GM19438 (cell line): ENCODE measurements around the gene C20orf144.
"Not testable (repeated sequence)": the region's sequence is repeated elsewhere in the genome, so short reads cannot be mapped to it uniquely, and the experiment has no call there.

Experiments used
- ATAC-seq: cut with Tn5 transposase; IDR thresholded peaks from one replicate; pipeline ENCODE4 v1.9.1; 2021; ENCODE audit warnings: low read depth; ENCODE audit not compliant: unreplicated experiment

C20orf144 gene

GRCh38 chr20:33693289-33693688 lies 31.2 kb downstream of the C20orf144 start:
- no peak for ATAC-seq

- ATAC-seq, result no peak
These were observed 31.9 kb downstream of the C20orf144 start for GRCh38 chr20:33693741-33694638.

- ATAC-seq, result no peak
These were observed 32.5 kb downstream of the C20orf144 start for GRCh38 chr20:33694639-33695012.

DNA sequence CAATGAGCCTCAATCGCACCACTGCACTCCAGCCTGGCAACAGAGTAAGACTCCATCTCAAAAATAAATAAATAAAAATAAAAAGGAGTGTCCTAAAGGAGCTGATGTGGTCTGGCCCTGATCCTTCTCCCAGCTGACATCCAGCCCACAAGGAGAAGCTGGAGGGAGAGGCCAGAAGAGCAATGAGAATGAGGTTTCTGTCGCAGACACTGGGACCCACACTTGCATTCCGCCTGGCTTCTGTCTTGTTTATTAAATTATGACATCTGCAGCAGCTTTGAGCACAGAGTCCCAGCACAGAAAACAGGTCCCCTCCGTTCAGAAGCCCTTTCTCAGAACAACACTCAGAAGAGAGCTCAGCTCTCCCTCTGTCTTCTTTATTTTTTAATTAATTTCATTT lies 34.3 kb downstream of the C20orf144 start:
- no peak for ATAC-seq

DNA sequence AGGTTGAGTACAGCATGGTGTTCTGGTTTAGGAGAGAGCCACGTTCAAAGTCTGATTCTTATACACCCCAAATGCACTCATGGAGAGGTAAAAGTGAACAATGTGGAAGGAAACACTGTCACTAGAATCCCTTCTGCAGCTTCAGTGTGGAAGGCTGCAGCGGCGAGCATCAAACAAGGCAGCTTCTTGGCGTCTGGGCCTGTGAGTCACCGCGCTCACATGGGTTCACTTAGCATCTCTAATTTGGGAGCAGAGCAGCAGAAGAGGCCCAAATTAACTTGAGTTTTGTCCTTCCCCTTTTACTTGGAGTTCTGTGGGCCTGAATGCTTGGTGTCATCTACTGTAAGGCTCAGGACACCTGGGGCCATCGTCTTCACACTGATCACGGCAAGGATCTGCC lies 35.0 kb downstream of the C20orf144 start:
- ATAC-seq, result no peak

GRCh38 chr20:33698966-33699365 lies 36.8 kb downstream of the C20orf144 start:
- not testable (repeated sequence) for ATAC-seq

- not testable (repeated sequence) for ATAC-seq
These were observed 38.7 kb downstream of the C20orf144 start for GRCh38 chr20:33700696-33701441.

GRCh38 chr20:33701629-33702450 lies 39.7 kb downstream of the C20orf144 start:
- no peak for ATAC-seq

DNA sequence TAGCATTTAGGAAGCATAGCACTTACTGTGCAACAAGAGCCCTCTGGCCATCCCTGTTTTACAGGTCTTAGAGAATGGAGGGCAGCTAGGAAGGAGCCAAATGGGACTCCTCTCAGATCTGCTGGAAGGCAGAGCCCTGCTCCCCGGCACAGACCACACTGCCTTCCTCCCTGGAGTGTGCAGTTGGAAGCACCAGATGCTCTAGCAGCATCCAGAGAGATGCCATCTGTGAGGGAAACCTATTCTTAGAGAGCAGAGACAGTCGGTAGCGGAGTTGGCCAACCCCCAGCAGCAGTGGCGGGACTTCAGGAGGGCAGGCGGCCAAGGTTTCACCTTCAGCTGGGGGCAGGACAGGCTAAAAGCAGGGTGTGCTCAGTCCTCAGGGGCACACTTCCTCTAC lies 40.7 kb downstream of the C20orf144 start:
- no peak for ATAC-seq

DNA sequence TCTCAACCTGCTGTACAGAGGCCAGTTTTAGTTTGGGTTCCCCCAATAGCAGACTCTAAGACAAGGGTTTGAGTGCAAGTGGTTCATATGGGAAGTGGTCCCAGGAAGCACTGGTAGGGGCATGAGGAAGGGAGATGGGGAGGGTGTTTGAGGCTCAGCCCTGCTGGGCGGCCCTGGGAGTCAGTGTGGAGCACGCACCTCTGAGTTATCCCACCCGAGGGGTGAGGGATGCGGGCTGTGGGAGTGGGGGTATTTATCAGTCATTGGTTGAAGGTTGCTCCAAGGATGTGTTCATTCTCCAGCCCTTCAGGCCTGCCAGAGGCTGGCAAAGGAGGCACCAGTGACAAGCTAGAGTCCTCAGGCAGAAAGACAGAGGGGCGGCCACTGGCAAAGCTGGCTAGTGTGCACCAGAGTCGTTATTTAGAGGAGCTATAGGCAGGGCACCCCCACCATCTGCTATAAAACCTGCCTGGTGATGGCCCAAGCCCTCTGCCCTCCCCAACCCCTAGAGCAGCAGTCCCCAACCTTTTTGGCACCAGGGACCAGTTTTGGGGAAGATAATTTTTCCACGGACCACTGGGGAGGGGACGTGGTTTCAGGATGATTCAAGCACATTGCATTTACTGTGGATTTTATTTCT lies 41.5 kb downstream of the C20orf144 start:
- no peak for ATAC-seq

GRCh38 chr20:33704197-33704924 lies 42.2 kb downstream of the C20orf144 start:
- ATAC-seq, result no peak

- ATAC-seq, result no peak
These were observed 45.5 kb downstream of the C20orf144 start for GRCh38 chr20:33707668-33708067.

- no peak for ATAC-seq
These were observed 47.3 kb downstream of the C20orf144 start for GRCh38 chr20:33709398-33709797.

DNA sequence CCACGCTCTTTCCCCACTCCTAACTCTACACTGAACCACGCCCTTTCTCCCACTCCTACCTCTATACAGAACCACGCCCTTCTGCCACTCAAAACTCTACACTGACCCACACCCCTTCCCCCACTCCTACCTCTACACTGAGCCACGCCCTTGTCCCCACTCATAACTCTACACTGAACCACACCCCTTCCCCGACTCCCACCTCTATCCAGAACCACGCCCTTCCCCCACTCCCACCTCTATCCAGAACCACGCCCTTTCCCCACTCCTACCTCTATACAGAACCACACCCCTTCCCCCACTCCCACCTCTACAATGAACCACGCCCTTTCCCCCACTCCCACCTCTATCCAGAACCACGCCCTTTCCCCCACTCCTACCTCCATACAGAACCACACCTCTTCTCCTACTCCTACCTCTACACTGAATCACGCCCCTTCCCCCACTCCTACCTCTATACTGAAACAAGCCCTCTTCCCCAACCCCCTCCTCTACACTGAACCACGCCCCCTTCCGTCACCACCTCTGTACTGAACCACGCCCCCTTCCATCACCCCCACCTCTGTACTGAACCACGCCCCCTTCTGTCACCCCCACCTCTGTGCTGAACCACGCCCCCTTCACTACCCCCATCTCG lies 47.9 kb downstream of the C20orf144 start:
- no peak for ATAC-seq

DNA sequence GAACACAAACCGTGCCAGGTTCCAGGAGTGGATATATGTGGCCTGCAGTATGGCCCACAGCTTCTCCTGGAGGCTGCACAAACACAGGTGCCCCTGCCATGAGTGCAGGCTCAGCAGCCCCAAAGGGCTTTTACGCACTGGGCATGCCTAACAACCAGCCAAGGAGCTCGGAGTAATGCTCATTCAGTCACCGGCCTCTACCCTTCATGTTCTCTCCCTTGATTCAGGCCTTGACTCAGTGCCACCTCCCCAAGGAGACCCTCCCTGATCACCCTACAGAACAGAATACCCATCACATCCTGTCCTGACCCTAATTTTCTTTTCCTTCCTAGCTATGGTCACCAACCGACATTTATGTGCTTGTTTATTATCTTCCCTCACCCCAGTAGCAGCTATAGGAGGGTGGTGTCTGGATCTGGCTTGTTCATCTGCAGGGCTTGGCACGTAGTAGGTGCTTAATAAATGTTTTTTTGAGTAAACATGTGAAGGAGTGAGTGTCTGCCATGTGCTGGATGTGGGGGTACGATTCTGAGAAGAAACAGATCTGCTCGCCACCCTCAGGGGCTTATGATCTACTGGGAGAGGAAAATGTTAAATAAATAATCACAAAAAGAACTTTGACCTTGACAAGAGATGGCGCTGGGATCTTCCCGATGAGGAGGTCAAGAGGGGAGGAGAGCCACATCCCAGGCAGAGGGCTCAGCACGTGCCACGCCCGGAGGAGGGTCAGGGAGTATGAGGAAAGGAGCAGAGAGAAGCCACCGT lies 48.7 kb downstream of the C20orf144 start:
- no peak for ATAC-seq

GRCh38 chr20:33711446-33711738 lies 49.3 kb downstream of the C20orf144 start:
- ATAC-seq, result no peak
